ENCODE data around the gene ST3GAL2. TPM values are rescaled to one million over a fixed set of nuclear protein-coding genes. Genes with fewer than 3 reads are reported as not detected.
A peak's percentile ranks its signal among the peaks of the same experiment; 100 is the strongest.

The ST3GAL2 gene
- total RNA-seq, 1 donor from 2014 or later, result 1.7 TPM

DNA sequence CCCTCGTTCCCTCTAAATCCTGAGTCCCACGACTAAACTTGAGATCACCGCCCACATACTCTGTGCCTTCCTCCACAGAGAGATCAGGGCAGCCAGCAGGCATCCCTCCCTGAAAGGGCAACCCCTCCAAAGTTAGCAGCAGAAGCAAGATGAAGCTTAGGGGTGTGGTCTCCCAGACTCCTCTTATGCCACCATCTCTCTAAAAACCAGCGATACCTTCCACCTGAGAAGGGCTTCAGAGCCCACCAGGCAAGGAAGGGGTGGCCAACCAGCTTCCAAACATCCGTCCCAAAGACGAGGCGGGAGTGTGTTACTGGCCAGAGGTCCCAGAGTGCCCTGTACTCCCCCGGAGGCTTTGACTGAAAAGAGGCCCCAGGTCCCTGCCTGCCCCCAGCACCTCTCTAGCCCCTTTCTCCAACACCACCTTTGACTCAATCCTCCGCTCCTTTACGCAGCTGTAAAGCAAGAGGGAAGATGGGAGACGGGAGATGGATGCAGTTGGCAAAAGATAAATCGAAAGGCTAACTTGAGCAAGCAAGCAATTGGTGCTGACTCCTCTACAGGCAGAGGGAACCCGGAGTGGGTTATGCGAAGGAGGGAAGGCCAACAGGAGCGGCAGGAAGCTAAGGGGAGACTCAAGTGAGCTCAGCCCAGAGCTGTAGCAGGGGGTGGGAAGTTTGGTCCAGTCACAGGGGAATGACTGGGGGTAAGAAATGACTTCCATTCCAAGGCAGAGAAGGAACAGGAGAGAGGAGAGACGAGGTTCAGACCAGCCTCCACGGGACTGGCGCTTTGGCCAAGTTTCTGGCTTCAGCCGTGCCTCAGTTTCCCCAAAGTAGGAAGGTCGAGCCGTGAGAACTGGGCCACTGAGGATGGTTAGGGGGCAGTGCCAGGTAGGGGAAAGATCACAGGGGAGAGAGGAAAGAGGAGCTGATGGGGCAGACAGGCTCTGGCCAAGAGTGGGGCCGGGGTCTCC, 1.0 kb downstream of the ST3GAL2 start:
- peak; percentile 3 for ATAC-seq

DNA sequence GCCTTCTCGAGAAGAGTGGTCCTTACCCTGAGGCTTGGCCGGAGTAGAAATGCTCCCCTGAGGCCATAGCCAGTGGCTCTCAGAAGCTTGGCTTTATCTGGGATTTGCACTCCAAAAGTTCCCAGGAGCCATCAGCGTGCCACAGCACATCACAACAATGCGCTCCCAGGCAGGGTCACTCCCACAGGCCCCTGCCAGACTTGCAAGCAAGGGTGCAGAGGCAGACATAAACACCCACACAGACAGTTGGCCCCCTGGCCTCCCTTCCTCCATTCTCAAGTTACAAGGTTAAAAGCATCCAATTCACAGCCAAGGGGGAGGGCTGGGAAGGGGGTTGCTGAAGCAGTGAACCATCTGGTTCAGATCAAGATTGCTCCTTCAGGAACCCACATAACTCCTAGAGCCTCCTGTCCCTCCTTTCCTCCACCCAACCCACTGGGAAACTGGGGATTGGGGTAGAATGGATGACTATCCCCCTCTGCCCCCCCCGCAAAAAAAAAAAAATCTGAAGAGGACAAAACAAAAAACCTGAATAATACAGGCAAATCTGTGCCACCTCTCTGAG, 1.8 kb downstream of the ST3GAL2 start:
- ATAC-seq, result no peak

GRCh38 chr16:70434484-70435260, 4.2 kb downstream of the ST3GAL2 start:
- ATAC-seq, result no peak

GRCh38 chr16:70433458-70434103, 5.3 kb downstream of the ST3GAL2 start:
- ATAC-seq, result peak; percentile 17

- ATAC-seq, result no peak
Observed at GRCh38 chr16:70432723-70433457, 6.0 kb downstream of the ST3GAL2 start.

GRCh38 chr16:70432356-70432722, 6.6 kb downstream of the ST3GAL2 start:
- ATAC-seq, result no peak

DNA sequence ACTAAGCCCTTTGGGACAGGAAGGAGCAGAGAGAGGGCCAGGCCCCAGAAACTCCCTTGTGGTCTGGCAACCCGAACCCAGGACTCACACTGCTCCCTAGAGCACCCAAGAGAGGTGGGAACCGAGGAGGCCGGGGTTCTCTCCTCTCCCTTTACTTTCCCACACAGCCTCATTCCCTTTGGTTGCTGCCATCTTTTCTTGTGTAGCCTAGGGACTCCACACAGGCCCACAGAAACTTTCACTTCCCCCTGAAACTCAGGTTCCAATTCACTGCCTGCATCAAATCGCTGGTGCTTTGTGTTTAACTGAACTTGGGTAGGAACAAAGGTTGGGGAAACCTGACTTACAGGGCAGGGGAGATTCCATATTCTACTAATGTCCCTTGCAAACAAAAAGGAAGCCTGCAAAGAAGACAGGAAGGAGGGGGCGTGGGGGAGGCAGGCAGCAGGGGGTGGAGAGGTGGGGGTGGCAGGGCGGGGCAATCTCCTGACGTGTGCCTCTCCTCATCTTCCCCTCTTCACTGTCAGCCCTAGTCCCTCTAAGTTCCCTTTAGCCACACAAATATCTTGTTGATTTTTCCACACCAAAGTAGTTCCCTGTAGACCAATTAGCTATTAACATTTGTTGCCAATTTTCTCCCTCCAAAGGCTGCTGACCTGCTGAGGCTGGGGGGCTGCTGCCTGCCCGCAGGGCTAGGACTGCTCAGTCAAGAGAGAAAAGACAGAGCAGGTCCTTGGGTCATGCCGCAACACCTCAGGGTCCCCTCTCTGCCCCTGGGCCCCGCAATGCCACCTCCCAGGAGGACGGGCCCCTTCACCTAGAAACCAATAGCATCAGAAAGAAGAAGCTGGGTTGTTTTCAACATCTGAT, 8.0 kb downstream of the ST3GAL2 start:
- ATAC-seq, result peak; percentile 14

DNA sequence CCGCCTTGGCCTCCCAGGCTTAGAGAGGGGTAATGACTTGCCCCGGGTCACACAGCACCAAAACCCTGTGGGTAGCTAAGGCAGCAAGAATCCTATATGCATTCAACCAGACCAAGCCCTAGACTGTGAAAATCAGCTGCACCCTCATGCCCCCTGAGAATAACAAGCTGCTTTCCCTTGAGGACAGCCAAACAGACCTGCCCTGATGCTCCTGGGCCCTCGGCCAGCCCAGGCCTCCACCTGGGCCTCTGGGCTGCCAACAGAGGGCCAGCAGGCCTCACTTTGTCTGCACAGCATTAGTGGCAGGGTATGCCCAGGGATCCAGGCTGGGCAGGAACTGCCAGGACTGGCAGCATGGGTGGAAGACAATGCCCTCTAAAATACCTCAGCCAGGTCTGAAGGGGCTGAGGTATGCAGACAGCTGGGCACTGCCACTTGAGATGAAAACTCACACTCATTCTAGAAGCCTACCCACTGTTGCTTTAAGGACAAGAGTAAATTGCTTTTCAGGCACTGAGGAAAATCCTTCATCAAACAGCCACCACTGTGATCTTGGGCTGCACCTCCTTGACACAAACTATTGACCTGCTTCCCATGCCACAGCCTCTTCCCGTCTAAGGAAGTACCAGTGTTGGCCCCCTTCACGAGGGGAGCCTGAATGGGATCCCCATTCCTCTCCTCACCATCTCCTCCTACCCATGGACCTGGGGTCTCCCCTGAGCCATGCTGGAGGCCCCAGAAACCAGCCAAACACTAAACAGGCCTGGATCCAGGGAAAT, 8.8 kb downstream of the ST3GAL2 start:
- ATAC-seq, result no peak

GRCh38 chr16:70428178-70428998, 10.5 kb downstream of the ST3GAL2 start:
- peak; percentile 35 for ATAC-seq

- ATAC-seq, result peak; percentile 66
Observed at GRCh38 chr16:70427786-70428177, 11.1 kb downstream of the ST3GAL2 start.

GRCh38 chr16:70422543-70422942, 16.4 kb downstream of the ST3GAL2 start:
- ATAC-seq, result no peak

DNA sequence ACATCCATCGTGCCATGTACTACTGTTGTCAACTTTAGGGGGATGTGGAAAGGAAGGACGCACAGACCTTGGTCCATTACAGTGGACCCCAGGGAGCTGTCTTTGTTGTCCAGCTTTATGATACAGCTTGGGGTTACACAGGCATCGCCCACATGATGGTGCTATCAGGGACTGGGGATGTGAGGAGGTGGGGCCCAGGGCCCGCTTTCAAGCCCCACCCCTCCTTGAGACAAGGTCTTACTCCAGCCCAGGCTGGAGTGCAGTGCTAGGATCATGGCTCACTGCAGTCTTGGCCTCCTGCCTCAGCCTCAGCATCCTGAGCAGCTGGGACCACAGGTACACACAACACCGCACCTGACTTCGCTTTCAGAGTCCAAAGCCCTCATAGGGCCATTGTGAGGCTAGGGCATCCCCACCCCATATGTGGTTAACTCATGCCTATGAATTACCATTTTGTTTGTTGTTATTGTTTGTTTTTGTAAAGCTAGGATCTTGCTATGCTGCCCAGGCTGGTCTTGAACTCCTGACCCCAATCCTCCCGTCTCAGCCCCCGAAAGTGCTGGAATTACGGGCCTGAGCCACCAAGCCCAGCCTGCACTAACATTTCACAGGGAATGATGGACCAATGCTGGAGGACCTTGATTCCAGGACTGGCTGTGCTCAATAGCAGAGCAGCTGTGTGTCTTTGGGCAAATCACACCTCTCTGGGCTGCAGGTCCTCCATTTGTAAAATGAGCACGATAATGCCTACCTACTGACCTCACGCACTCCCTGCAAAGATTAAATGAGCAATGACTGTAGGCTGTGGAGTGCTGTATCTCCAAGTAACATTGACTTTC, 17.2 kb downstream of the ST3GAL2 start:
- no peak for ATAC-seq

DNA sequence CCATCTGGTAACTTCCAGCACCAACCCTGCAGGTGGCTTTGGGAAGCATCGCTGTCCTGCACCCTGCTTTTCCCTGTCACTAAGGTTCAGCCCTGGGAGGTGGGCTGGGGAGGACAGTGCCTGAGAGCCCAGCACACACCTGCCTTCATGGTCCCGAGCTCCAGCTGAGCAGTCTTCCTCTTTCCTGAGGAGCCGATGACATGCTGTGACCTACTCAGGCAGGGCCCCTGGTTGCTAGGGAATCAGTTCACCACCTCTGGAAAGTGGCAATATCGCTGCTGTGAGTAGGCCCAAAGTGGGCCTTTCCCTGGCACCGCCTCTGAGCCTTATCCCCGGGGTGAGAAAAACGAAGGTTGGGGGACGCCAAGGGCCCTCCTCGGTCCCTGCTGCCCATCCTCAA, 17.9 kb downstream of the ST3GAL2 start:
- no peak for ATAC-seq

- no peak for ATAC-seq
Observed at GRCh38 chr16:70419384-70420327, 19.2 kb downstream of the ST3GAL2 start.

GRCh38 chr16:70418993-70419318, 19.9 kb downstream of the ST3GAL2 start:
- no peak for ATAC-seq

- ATAC-seq, result no peak
Observed at GRCh38 chr16:70418274-70418992, 20.5 kb downstream of the ST3GAL2 start.

DNA sequence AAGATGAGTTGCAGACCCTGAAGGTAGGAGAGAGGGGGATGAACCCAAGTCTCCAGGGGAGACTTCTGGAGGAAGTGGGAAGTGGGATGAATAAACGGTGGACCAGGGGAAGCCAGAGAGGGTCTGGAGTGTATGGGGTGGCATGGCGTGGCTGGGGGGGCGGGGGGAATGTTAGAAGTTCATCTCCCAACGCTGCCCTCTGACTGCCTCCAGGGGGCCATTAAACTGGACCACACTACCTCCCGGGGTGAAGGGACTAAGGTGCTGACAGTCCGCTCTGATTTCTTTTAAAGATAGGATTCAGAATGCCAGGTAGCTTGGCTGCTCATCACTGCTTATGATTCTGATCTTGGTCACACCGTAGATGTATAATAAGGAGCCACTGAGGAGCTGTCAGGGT, 21.2 kb downstream of the ST3GAL2 start:
- ATAC-seq, result no peak

Measured in esophagus mucosa (tissue), 1 donor.